Endothelial cell of umbilical vein (primary cell): ENCODE measurements around the gene ACP4. TPM values are rescaled to one million over a fixed set of nuclear protein-coding genes. Genes with fewer than 3 reads are reported as not detected.

Experiments
- BruUV-seq: library from RNA; stranded (reverse); fragments of 400-500 nt; replicated peaks from 2 replicates; lab custom pipeline; 2021; lab: Mats Ljungman, UMichigan
- CTCF ChIA-PET: fragments of 300-600, 350-600 bp; sonication (Branson Sonifier 250); formaldehyde crosslinking; loops from one replicate; lab custom pipeline; 2021; ENCODE audit warnings: antibody characterized with exemption, inconsistent platforms; lab: Charles Lee
- POLR2A ChIA-PET: fragments of 300-600, 350-600 bp; sonication (Branson Sonifier 250); formaldehyde crosslinking; loops from one replicate; lab custom pipeline; 2021; ENCODE audit warnings: antibody characterized with exemption, inconsistent platforms; lab: Charles Lee
- DNase-seq: peaks from one replicate; pipeline ENCODE4 v3.0.0-alpha.2; 2011; ENCODE audit warnings: low read depth, low spot score
- FAIRE-seq: peaks from 2 replicates; lab custom pipeline; 2011; peaks lifted over from hg19 to GRCh38; lab: Jason Lieb, UNC
- H2AFZ ChIP-seq: 2 replicates; pipeline ENCODE4 v1.6.0; 2012; ENCODE audit warnings: low read depth, low read length, control low read depth, inconsistent platforms
- H3K27ac ChIP-seq: 2 replicates; pipeline ENCODE4 v1.5.1; 2011; ENCODE audit warnings: low read depth, mild to moderate bottlenecking, control low read depth, low read length, moderate library complexity; ENCODE audit not compliant: insufficient read depth
- H3K27me3 ChIP-seq, 2 experiments: 2 replicates each; pipeline versions ENCODE4 v1.6.0 to v1.6.1; 2011; ENCODE audit warnings: low read length in 2 of 2, mixed read lengths in 1 of 2; ENCODE audit not compliant: control insufficient read depth in 2 of 2, insufficient read depth in 2 of 2
- H3K36me3 ChIP-seq, 2 experiments: 2 replicates in 1 of 2; 3 replicates in 1 of 2; pipeline ENCODE4 v1.5.1; 2011; ENCODE audit warnings: low read length in 2 of 2, mild to moderate bottlenecking in 1 of 2, moderate library complexity in 1 of 2; ENCODE audit not compliant: control insufficient read depth in 2 of 2, insufficient read depth in 2 of 2; ENCODE audit errors: extremely low read depth in 1 of 2
- H3K4me1 ChIP-seq: 3 replicates; pipeline ENCODE4 v1.5.1; 2011; ENCODE audit warnings: mild to moderate bottlenecking, low read length; ENCODE audit not compliant: control insufficient read depth, insufficient read depth; ENCODE audit errors: extremely low read depth
- H3K4me2 ChIP-seq: 2 replicates; pipeline ENCODE4 v1.6.1; 2011; ENCODE audit warnings: low read length, control low read depth, mixed read lengths; ENCODE audit not compliant: insufficient read depth
- H3K4me3 ChIP-seq, 3 experiments: fragments of 200-600 bp in 1 of 3; sonication (generic), shearing (Covaris generic) in 1 of 3; replicated peaks in 1 of 3; 2 replicates each; pipeline ENCODE4 v1.5.1; 2011 to 2016; ENCODE audit warnings: control low read depth in 3 of 3, low read length in 3 of 3, mild to moderate bottlenecking in 2 of 3, inconsistent platforms in 1 of 3, low read depth in 1 of 3, moderate library complexity in 1 of 3; ENCODE audit not compliant: insufficient read depth in 1 of 3
- H3K79me2 ChIP-seq: 2 replicates; pipeline ENCODE4 v1.6.0; 2012; ENCODE audit warnings: low read length, inconsistent platforms; ENCODE audit not compliant: control insufficient read depth, insufficient read depth
- H3K9ac ChIP-seq: replicated peaks from 2 replicates; pipeline ENCODE3; 2011; ENCODE audit warnings: low read length, control low read depth; ENCODE audit not compliant: insufficient read depth; ENCODE audit errors: extremely low read depth
- H3K9me1 ChIP-seq: replicated peaks from 3 replicates; pipeline ENCODE4 v1.6.0; 2011; ENCODE audit warnings: mild to moderate bottlenecking, low read length; ENCODE audit not compliant: control insufficient read depth, insufficient read depth; ENCODE audit errors: extremely low read depth
- H3K9me3 ChIP-seq: replicated peaks from 2 replicates; pipeline ENCODE4 v1.5.1; 2012; ENCODE audit warnings: low read length, inconsistent platforms; ENCODE audit not compliant: control insufficient read depth, insufficient read depth
- H4K20me1 ChIP-seq: replicated peaks from 2 replicates; pipeline ENCODE3; 2011; ENCODE audit warnings: mild to moderate bottlenecking, low read length; ENCODE audit not compliant: control insufficient read depth, insufficient read depth; ENCODE audit errors: extremely low read depth
- CTCF ChIP-seq, 2 donors: IDR thresholded peaks; 1 replicate in 1 of 2; 2 replicates in 1 of 2; pipeline ENCODE4 v1.5.1; 2011; ENCODE audit warnings: low read length in 2 of 2, mild to moderate bottlenecking in 2 of 2, moderate library complexity in 2 of 2, control low read depth in 1 of 2, inconsistent platforms in 1 of 2, low read depth in 1 of 2; ENCODE audit not compliant: insufficient read depth in 1 of 2; ENCODE audit errors: extremely low read depth in 1 of 2
- EZH2 ChIP-seq: IDR thresholded peaks from 2 replicates; pipeline ENCODE4 v1.6.1; 2012; ENCODE audit warnings: borderline replicate concordance, low read depth, mild to moderate bottlenecking, moderate library complexity, low read length, inconsistent platforms; ENCODE audit not compliant: severe bottlenecking
- FOS ChIP-seq: IDR thresholded peaks from 2 replicates; pipeline ENCODE4 v1.6.1; 2011; ENCODE audit warnings: mild to moderate bottlenecking, low read length, moderate library complexity, borderline replicate concordance; ENCODE audit not compliant: insufficient read depth
- GATA2 ChIP-seq: IDR thresholded peaks from 2 replicates; pipeline ENCODE4 v1.7.0; 2011; ENCODE audit warnings: low read depth, mild to moderate bottlenecking, moderate library complexity, mixed read lengths, low read length; ENCODE audit not compliant: insufficient read length, insufficient read depth
- JUN ChIP-seq: IDR thresholded peaks from 2 replicates; pipeline ENCODE4 v1.6.1; 2011; ENCODE audit warnings: borderline replicate concordance, low read depth; ENCODE audit not compliant: insufficient read length, insufficient read depth
- MAX ChIP-seq: IDR thresholded peaks from 2 replicates; pipeline ENCODE4 v1.6.1; 2011; ENCODE audit not compliant: insufficient read depth, insufficient read length
- MYC ChIP-seq: IDR thresholded peaks from one replicate; pipeline ENCODE4 v1.6.1; 2011; ENCODE audit warnings: mild to moderate bottlenecking, low read depth, low read length
- POLR2A ChIP-seq: IDR thresholded peaks from 2 replicates; pipeline ENCODE4 v1.6.1; 2012; ENCODE audit warnings: low read depth, mild to moderate bottlenecking, control low read depth, low read length
- POLR2AphosphoS5 ChIP-seq: IDR thresholded peaks from 2 replicates; pipeline ENCODE4 v1.6.1; 2012; ENCODE audit warnings: low read depth, mild to moderate bottlenecking, control low read depth, low read length, moderate library complexity; ENCODE audit not compliant: insufficient read depth
- dilution Hi-C: fragments of 300-500 bp; cut with MboI; formaldehyde crosslinking; loops from one replicate; pipeline ENCODE4 v1.15.0; 2019; ENCODE audit warnings: low sequenced_read_pairs; ENCODE audit not compliant: extremely low pct_ligation_motif_present
- intact Hi-C: fragments of 100-400 bp; cut with micrococcal nuclease; formaldehyde crosslinking; loops from one replicate; pipeline ENCODE4 v1.10.0; 2022
- polyA plus RNA-seq, 4 experiments: library from polyadenylated mRNA; depleted of rRNA in 3 of 4; stranded (reverse) in 3 of 4; unstranded in 1 of 4; fragments of >200 nt; gene quantifications; 2 replicates each; pipeline versions ENCODE4 v1.2.1 to v1.2.3, GENCODE V29; 2011 to 2012; ENCODE audit warnings: missing spikeins in 1 of 4
- total RNA-seq: library from RNA; stranded (reverse); gene quantifications from 2 replicates; pipeline ENCODE4 v1.2.3, GENCODE V29; 2021

Gene ACP4
- total and polyA plus RNA-seq, 2 donors (not counting 3 experiments of a cell fraction or from before 2014, with no cell fraction given): not detected

GRCh38 chr19:50842130-50842529 is 51.9 kb downstream of the ACP4 start:
- POLR2A ChIA-PET: no interaction called here
- no peaks in the 10 kb centered on the region for H3K4me1 ChIP-seq
- no peaks in the 10 kb centered on the region for H3K36me3 ChIP-seq
- H3K27me3 ChIP-seq: no peaks in the 10 kb centered on the region
- DNase-seq: no peak
- dilution Hi-C loops (no loop called here), intact Hi-C loops (no loop called here)
- TF ChIP-seq POLR2A: no peak
- no peak for TF ChIP-seq POLR2AphosphoS5
- no peak for TF ChIP-seq FOS
- TF ChIP-seq CTCF (IDR thresholded peaks at IDR 0.05; ENCODE audit: extremely low read depth in 1 of 2, insufficient read depth in 1 of 2, low read depth in 1 of 2, low read length in 2 of 2): no peak
- TF ChIP-seq EZH2: no peak
- TF ChIP-seq JUN: no peak
- TF ChIP-seq GATA2: no peak
- TF ChIP-seq MYC: no peak
- no peak for TF ChIP-seq MAX
- no peaks in the 10 kb centered on the region for H4K20me1 ChIP-seq
- no peaks in the 10 kb centered on the region for H3K79me2 ChIP-seq
- no peak overlapping the region for H3K4me3 ChIP-seq
- CTCF ChIA-PET: no interaction called here
- no peak overlapping the region for H3K9ac ChIP-seq
- no TSS peak for BruUV-seq
- no peak for FAIRE-seq
- no peaks in the 10 kb centered on the region for H3K9me3 ChIP-seq
- no peak overlapping the region for H3K4me2 ChIP-seq
- H2AFZ ChIP-seq: no peak overlapping the region
- no peaks in the 10 kb centered on the region for H3K9me1 ChIP-seq
- H3K27ac ChIP-seq: no peak overlapping the region
